Endothelial cell of umbilical vein (primary cell): ENCODE measurements around the gene CEP57. TPM values are rescaled to one million over a fixed set of nuclear protein-coding genes. Genes with fewer than 3 reads are reported as not detected.

Source experiments
- BruUV-seq: library from RNA; stranded (reverse); fragments of 400-500 nt; replicated peaks from 2 replicates; lab custom pipeline; 2021; lab: Mats Ljungman, UMichigan
- CTCF ChIA-PET: fragments of 300-600, 350-600 bp; sonication (Branson Sonifier 250); formaldehyde crosslinking; loops from one replicate; lab custom pipeline; 2021; ENCODE audit warnings: antibody characterized with exemption, inconsistent platforms; lab: Charles Lee
- POLR2A ChIA-PET: fragments of 300-600, 350-600 bp; sonication (Branson Sonifier 250); formaldehyde crosslinking; loops from one replicate; lab custom pipeline; 2021; ENCODE audit warnings: antibody characterized with exemption, inconsistent platforms; lab: Charles Lee
- DNase-seq: peaks from one replicate; pipeline ENCODE4 v3.0.0-alpha.2; 2011; ENCODE audit warnings: low read depth, low spot score
- FAIRE-seq: peaks from 2 replicates; lab custom pipeline; 2011; peaks lifted over from hg19 to GRCh38; lab: Jason Lieb, UNC
- H2AFZ ChIP-seq: 2 replicates; pipeline ENCODE4 v1.6.0; 2012; ENCODE audit warnings: low read depth, low read length, control low read depth, inconsistent platforms
- H3K27ac ChIP-seq: 2 replicates; pipeline ENCODE4 v1.5.1; 2011; ENCODE audit warnings: low read depth, mild to moderate bottlenecking, control low read depth, low read length, moderate library complexity; ENCODE audit not compliant: insufficient read depth
- H3K27me3 ChIP-seq, 2 experiments: 2 replicates each; pipeline versions ENCODE4 v1.6.0 to v1.6.1; 2011; ENCODE audit warnings: low read length in 2 of 2, mixed read lengths in 1 of 2; ENCODE audit not compliant: control insufficient read depth in 2 of 2, insufficient read depth in 2 of 2
- H3K36me3 ChIP-seq, 2 experiments: 2 replicates in 1 of 2; 3 replicates in 1 of 2; pipeline ENCODE4 v1.5.1; 2011; ENCODE audit warnings: low read length in 2 of 2, mild to moderate bottlenecking in 1 of 2, moderate library complexity in 1 of 2; ENCODE audit not compliant: control insufficient read depth in 2 of 2, insufficient read depth in 2 of 2; ENCODE audit errors: extremely low read depth in 1 of 2
- H3K4me1 ChIP-seq: 3 replicates; pipeline ENCODE4 v1.5.1; 2011; ENCODE audit warnings: mild to moderate bottlenecking, low read length; ENCODE audit not compliant: control insufficient read depth, insufficient read depth; ENCODE audit errors: extremely low read depth
- H3K4me2 ChIP-seq: 2 replicates; pipeline ENCODE4 v1.6.1; 2011; ENCODE audit warnings: low read length, control low read depth, mixed read lengths; ENCODE audit not compliant: insufficient read depth
- H3K4me3 ChIP-seq, 3 experiments: fragments of 200-600 bp in 1 of 3; sonication (generic), shearing (Covaris generic) in 1 of 3; replicated peaks in 1 of 3; 2 replicates each; pipeline ENCODE4 v1.5.1; 2011 to 2016; ENCODE audit warnings: control low read depth in 3 of 3, low read length in 3 of 3, mild to moderate bottlenecking in 2 of 3, inconsistent platforms in 1 of 3, low read depth in 1 of 3, moderate library complexity in 1 of 3; ENCODE audit not compliant: insufficient read depth in 1 of 3
- H3K79me2 ChIP-seq: 2 replicates; pipeline ENCODE4 v1.6.0; 2012; ENCODE audit warnings: low read length, inconsistent platforms; ENCODE audit not compliant: control insufficient read depth, insufficient read depth
- H3K9ac ChIP-seq: replicated peaks from 2 replicates; pipeline ENCODE3; 2011; ENCODE audit warnings: low read length, control low read depth; ENCODE audit not compliant: insufficient read depth; ENCODE audit errors: extremely low read depth
- H3K9me1 ChIP-seq: replicated peaks from 3 replicates; pipeline ENCODE4 v1.6.0; 2011; ENCODE audit warnings: mild to moderate bottlenecking, low read length; ENCODE audit not compliant: control insufficient read depth, insufficient read depth; ENCODE audit errors: extremely low read depth
- H3K9me3 ChIP-seq: replicated peaks from 2 replicates; pipeline ENCODE4 v1.5.1; 2012; ENCODE audit warnings: low read length, inconsistent platforms; ENCODE audit not compliant: control insufficient read depth, insufficient read depth
- H4K20me1 ChIP-seq: replicated peaks from 2 replicates; pipeline ENCODE3; 2011; ENCODE audit warnings: mild to moderate bottlenecking, low read length; ENCODE audit not compliant: control insufficient read depth, insufficient read depth; ENCODE audit errors: extremely low read depth
- CTCF ChIP-seq, 2 donors: IDR thresholded peaks; 1 replicate in 1 of 2; 2 replicates in 1 of 2; pipeline ENCODE4 v1.5.1; 2011; ENCODE audit warnings: low read length in 2 of 2, mild to moderate bottlenecking in 2 of 2, moderate library complexity in 2 of 2, control low read depth in 1 of 2, inconsistent platforms in 1 of 2, low read depth in 1 of 2; ENCODE audit not compliant: insufficient read depth in 1 of 2; ENCODE audit errors: extremely low read depth in 1 of 2
- EZH2 ChIP-seq: IDR thresholded peaks from 2 replicates; pipeline ENCODE4 v1.6.1; 2012; ENCODE audit warnings: borderline replicate concordance, low read depth, mild to moderate bottlenecking, moderate library complexity, low read length, inconsistent platforms; ENCODE audit not compliant: severe bottlenecking
- FOS ChIP-seq: IDR thresholded peaks from 2 replicates; pipeline ENCODE4 v1.6.1; 2011; ENCODE audit warnings: mild to moderate bottlenecking, low read length, moderate library complexity, borderline replicate concordance; ENCODE audit not compliant: insufficient read depth
- GATA2 ChIP-seq: IDR thresholded peaks from 2 replicates; pipeline ENCODE4 v1.7.0; 2011; ENCODE audit warnings: low read depth, mild to moderate bottlenecking, moderate library complexity, mixed read lengths, low read length; ENCODE audit not compliant: insufficient read length, insufficient read depth
- JUN ChIP-seq: IDR thresholded peaks from 2 replicates; pipeline ENCODE4 v1.6.1; 2011; ENCODE audit warnings: borderline replicate concordance, low read depth; ENCODE audit not compliant: insufficient read length, insufficient read depth
- MAX ChIP-seq: IDR thresholded peaks from 2 replicates; pipeline ENCODE4 v1.6.1; 2011; ENCODE audit not compliant: insufficient read depth, insufficient read length
- MYC ChIP-seq: IDR thresholded peaks from one replicate; pipeline ENCODE4 v1.6.1; 2011; ENCODE audit warnings: mild to moderate bottlenecking, low read depth, low read length
- POLR2A ChIP-seq: IDR thresholded peaks from 2 replicates; pipeline ENCODE4 v1.6.1; 2012; ENCODE audit warnings: low read depth, mild to moderate bottlenecking, control low read depth, low read length
- POLR2AphosphoS5 ChIP-seq: IDR thresholded peaks from 2 replicates; pipeline ENCODE4 v1.6.1; 2012; ENCODE audit warnings: low read depth, mild to moderate bottlenecking, control low read depth, low read length, moderate library complexity; ENCODE audit not compliant: insufficient read depth
- dilution Hi-C: fragments of 300-500 bp; cut with MboI; formaldehyde crosslinking; loops from one replicate; pipeline ENCODE4 v1.15.0; 2019; ENCODE audit warnings: low sequenced_read_pairs; ENCODE audit not compliant: extremely low pct_ligation_motif_present
- intact Hi-C: fragments of 100-400 bp; cut with micrococcal nuclease; formaldehyde crosslinking; loops from one replicate; pipeline ENCODE4 v1.10.0; 2022
- polyA plus RNA-seq, 4 experiments: library from polyadenylated mRNA; depleted of rRNA in 3 of 4; stranded (reverse) in 3 of 4; unstranded in 1 of 4; fragments of >200 nt; gene quantifications; 2 replicates each; pipeline versions ENCODE4 v1.2.1 to v1.2.3, GENCODE V29; 2011 to 2012; ENCODE audit warnings: missing spikeins in 1 of 4
- total RNA-seq: library from RNA; stranded (reverse); gene quantifications from 2 replicates; pipeline ENCODE4 v1.2.3, GENCODE V29; 2021

Gene CEP57
- total and polyA plus RNA-seq, 2 donors (not counting 3 experiments of a cell fraction or from before 2014, with no cell fraction given) = 16.0 to 35.2 TPM

GRCh38 chr11:95794086-95794485 lies 3.8 kb downstream of the CEP57 start:
- Histone ChIP-seq H3K36me3 (no peaks in the 10 kb centered on the region), H3K79me2 (peaks cover 52% of the 10 kb centered on the region), H3K9me1 (no peaks in the 10 kb centered on the region), H3K27me3 (no peaks in the 10 kb centered on the region), H3K9me3 (no peaks in the 10 kb centered on the region), H3K4me1 (peaks cover 11% of the 10 kb centered on the region), H3K9ac (no peak overlapping the region), H4K20me1 (no peaks in the 10 kb centered on the region), H3K4me3 (no peak overlapping the region), H3K27ac (no peak overlapping the region), H2AFZ (no peak overlapping the region), H3K4me2 (no peak overlapping the region)
- intact Hi-C loops (no loop called here), dilution Hi-C loops (no loop called here)
- no TSS peak for BruUV-seq
- ChIA-PET POLR2A (no interaction called here), CTCF (no interaction called here)
- DNase-seq (no peak), FAIRE-seq (no peak)
- TF ChIP-seq MAX = no peak

GRCh38 chr11:95795627-95796295 lies 5.5 kb downstream of the CEP57 start:
- Histone ChIP-seq H3K79me2 (peaks cover 51% of the 10 kb centered on the region), H3K27ac (no peak overlapping the region), H4K20me1 (no peaks in the 10 kb centered on the region), H3K9me3 (no peaks in the 10 kb centered on the region), H3K4me2 (no peak overlapping the region), H3K36me3 (peaks cover 0 to 2% of the 10 kb centered on the region in 2 experiments), H3K27me3 (no peaks in the 10 kb centered on the region), H3K9me1 (no peaks in the 10 kb centered on the region), H3K4me1 (peaks cover 11% of the 10 kb centered on the region), H3K4me3 (no peak overlapping the region), H2AFZ (no peak overlapping the region), H3K9ac (no peak overlapping the region)
- dilution Hi-C loops = no loop called here
- intact Hi-C loops = no loop called here
- ChIA-PET POLR2A (interaction anchor here (0.6 kb wide), 1 partner anchor 785 kb away, joined by 3 read pairs; no protein-coding TSS in a partner anchor), CTCF (no interaction called here)
- DNase-seq (no peak), FAIRE-seq (no peak)
- BruUV-seq = no TSS peak
- no peak for TF ChIP-seq MAX
- no peak for TF ChIP-seq POLR2AphosphoS5
- no peak for TF ChIP-seq JUN
- TF ChIP-seq MYC = no peak
- no peak for TF ChIP-seq CTCF (IDR thresholded peaks at IDR 0.05; ENCODE audit: extremely low read depth in 1 of 2, insufficient read depth in 1 of 2, low read depth in 1 of 2, low read length in 2 of 2)
- no peak for TF ChIP-seq FOS
- TF ChIP-seq EZH2 = no peak
- no peak for TF ChIP-seq POLR2A
- TF ChIP-seq GATA2 = no peak
